ENCODE measurements around the gene CCDC57. TPM values are rescaled to one million over a fixed set of nuclear protein-coding genes. Genes with fewer than 3 reads are reported as not detected.

The CCDC57 gene
- total and polyA plus RNA-seq, 2 of the 4 experiments (the other 2 are of a cell fraction), result 7.3 to 31.3 TPM

GRCh38 chr17:82167028-82167427 lies 45.6 kb downstream of the CCDC57 start:
- H4K20me1 ChIP-seq (ENCODE audit: insufficient read depth, low read length), result no peaks in the 10 kb centered on the region
- H3K36me3 ChIP-seq (ENCODE audit: control insufficient read depth, insufficient read depth, low read length), result peaks cover 21% of the 10 kb centered on the region
- H3K18ac ChIP-seq (ENCODE audit: low read depth, low read length), result no peak overlapping the region
- no peak for TF ChIP-seq POLR2A (IDR thresholded peaks at IDR 0.05; ENCODE audit: low read depth, low read length)
- no peak overlapping the region for H4K91ac ChIP-seq (ENCODE audit: insufficient read depth, low read depth, low read length)
- H3K56ac ChIP-seq (ENCODE audit: extremely low read depth, insufficient read depth, low read length), result no peak overlapping the region
- H3K9me3 ChIP-seq (ENCODE audit: control insufficient read depth, insufficient read depth, low read length), result no peaks in the 10 kb centered on the region
- H3K9ac ChIP-seq (ENCODE audit: low read depth, low read length), result no peak overlapping the region
- H3K23ac ChIP-seq (ENCODE audit: low read depth, low read length), result no peak overlapping the region
- in situ Hi-C loops (cut with MboI; ENCODE audit: low sequenced_read_pairs) (no loop called here), dilution Hi-C loops (cut with HindIII; ENCODE audit: low sequenced_read_pairs, unreplicated experiment) (no loop called here), intact Hi-C loops (cut with micrococcal nuclease) (no loop called here)
- H2BK20ac ChIP-seq (ENCODE audit: low read depth, low read length), result no peak overlapping the region
- BruUV-seq (replicated peaks), result no TSS peak
- no peaks in the 10 kb centered on the region for H3K27me3 ChIP-seq (ENCODE audit: control insufficient read depth, insufficient read depth, low read length)
- ChIA-PET POLR2A (ENCODE audit: unreplicated experiment) (no interaction called here), CTCF (no interaction called here)
- no peak overlapping the region for H4K5ac ChIP-seq (ENCODE audit: low read depth, low read length)
- no peak overlapping the region for H3K14ac ChIP-seq (replicated peaks; ENCODE audit: low read depth, low read length)
- DNase-seq (no peak), ATAC-seq (ENCODE audit: low read depth) (no peak)
- no peak overlapping the region for H2AFZ ChIP-seq (replicated peaks; ENCODE audit: low read length, poor library complexity)
- no CpG with 5 or more reads among the region's 5 CpGs for WGBS, 2 experiments (ENCODE audit: extremely low coverage in 2 of 2, insufficient read length in 1 of 2)
- no peak overlapping the region for H2AK9ac ChIP-seq (replicated peaks; ENCODE audit: low read depth, low read length, poor library complexity)
- no peak overlapping the region for H3K4me3 ChIP-seq (ENCODE audit: insufficient read depth, low read depth, low read length)
- H3K79me1 ChIP-seq (ENCODE audit: low read depth in 1 of 2, low read length in 2 of 2), result no peaks in the 10 kb centered on the region
- H3K27ac ChIP-seq (ENCODE audit: insufficient read depth, low read length), result no peak overlapping the region
- no peak overlapping the region for H2BK120ac ChIP-seq (ENCODE audit: low read depth, low read length)
- H3K4me1 ChIP-seq (ENCODE audit: control insufficient read depth, insufficient read depth, low read length), result no peaks in the 10 kb centered on the region
- no peak overlapping the region for H3K4me2 ChIP-seq (ENCODE audit: low read depth, low read length)
- no peak overlapping the region for H2AK5ac ChIP-seq (ENCODE audit: low read depth, low read length)
- no peak overlapping the region for H3K4ac ChIP-seq (ENCODE audit: low read depth, low read length)
- H3K9me1 ChIP-seq (ENCODE audit: insufficient read depth, low read length), result no peaks in the 10 kb centered on the region
- H2BK5ac ChIP-seq (ENCODE audit: low read depth, low read length, poor library complexity, severe bottlenecking), result no peak overlapping the region
- no peak overlapping the region for H4K8ac ChIP-seq (ENCODE audit: low read depth in 2 of 2, low read length in 2 of 2)
- no peak overlapping the region for H2BK15ac ChIP-seq (ENCODE audit: low read depth, low read length)

All from IMR-90 (cell line).